NCI-H2196 (cell line): Measurements from ENCODE around the gene CPEB3.
"Not testable (repeated sequence)": the region's sequence is repeated elsewhere in the genome, so short reads cannot be mapped to it uniquely, and the experiment has no call there.

Experiments
- DNase-seq: peaks from one replicate; lab custom pipeline; 2025; ENCODE audit not compliant: unreplicated experiment; lab: John Stamatoyannopoulos, UW

CPEB3 gene

GRCh38 chr10:92052741-92053140, 238.1 kb downstream of the CPEB3 start:
- DNase-seq = no peak

- no peak for DNase-seq
Observed at GRCh38 chr10:92052088-92052487, 238.8 kb downstream of the CPEB3 start.

- DNase-seq = no peak
Observed at GRCh38 chr10:92047215-92047614, 243.7 kb downstream of the CPEB3 start.

GRCh38 chr10:92045641-92046106, 245.2 kb downstream of the CPEB3 start:
- DNase-seq = no peak

GRCh38 chr10:92042541-92042940, 248.3 kb downstream of the CPEB3 start:
- DNase-seq = no peak

GRCh38 chr10:92038949-92039348, 251.9 kb downstream of the CPEB3 start:
- no peak for DNase-seq

GRCh38 chr10:92033070-92033469, 257.8 kb downstream of the CPEB3 start:
- not testable (repeated sequence) for DNase-seq

GRCh38 chr10:92031580-92031979, 259.3 kb downstream of the CPEB3 start:
- no peak for DNase-seq

- no peak for DNase-seq
Observed at GRCh38 chr10:92027141-92027540, 263.7 kb downstream of the CPEB3 start.

- not testable (repeated sequence) for DNase-seq
Observed at GRCh38 chr10:92025340-92025739, 265.5 kb downstream of the CPEB3 start.

- no peak for DNase-seq
Observed at GRCh38 chr10:92024700-92025099, 266.2 kb downstream of the CPEB3 start.

GRCh38 chr10:92014620-92015019, 276.3 kb downstream of the CPEB3 start:
- no peak for DNase-seq

- no peak for DNase-seq
Observed at GRCh38 chr10:92011560-92012214, 279.2 kb downstream of the CPEB3 start.

- DNase-seq = no peak
Observed at GRCh38 chr10:92010047-92010735, 280.7 kb downstream of the CPEB3 start.

- no peak for DNase-seq
Observed at GRCh38 chr10:92009445-92009844, 281.4 kb downstream of the CPEB3 start.

- no peak for DNase-seq
Observed at GRCh38 chr10:92005978-92006377, 284.9 kb downstream of the CPEB3 start.

GRCh38 chr10:92003258-92003657, 287.6 kb downstream of the CPEB3 start:
- DNase-seq = no peak

GRCh38 chr10:92001995-92002394, 288.9 kb downstream of the CPEB3 start:
- no peak for DNase-seq

GRCh38 chr10:92001581-92001980, 289.3 kb downstream of the CPEB3 start:
- no peak for DNase-seq
